Cerebellar cortex (tissue), 1 donor: ENCODE data around the gene C3orf62.
"Not testable (repeated sequence)": the region's sequence is repeated elsewhere in the genome, so short reads cannot be mapped to it uniquely, and the experiment has no call there.

Source experiments
- DNase-seq: peaks from one replicate; pipeline ENCODE4 v3.0.0-alpha.2; 2015; ENCODE audit warnings: low spot score

The C3orf62 gene

DNA sequence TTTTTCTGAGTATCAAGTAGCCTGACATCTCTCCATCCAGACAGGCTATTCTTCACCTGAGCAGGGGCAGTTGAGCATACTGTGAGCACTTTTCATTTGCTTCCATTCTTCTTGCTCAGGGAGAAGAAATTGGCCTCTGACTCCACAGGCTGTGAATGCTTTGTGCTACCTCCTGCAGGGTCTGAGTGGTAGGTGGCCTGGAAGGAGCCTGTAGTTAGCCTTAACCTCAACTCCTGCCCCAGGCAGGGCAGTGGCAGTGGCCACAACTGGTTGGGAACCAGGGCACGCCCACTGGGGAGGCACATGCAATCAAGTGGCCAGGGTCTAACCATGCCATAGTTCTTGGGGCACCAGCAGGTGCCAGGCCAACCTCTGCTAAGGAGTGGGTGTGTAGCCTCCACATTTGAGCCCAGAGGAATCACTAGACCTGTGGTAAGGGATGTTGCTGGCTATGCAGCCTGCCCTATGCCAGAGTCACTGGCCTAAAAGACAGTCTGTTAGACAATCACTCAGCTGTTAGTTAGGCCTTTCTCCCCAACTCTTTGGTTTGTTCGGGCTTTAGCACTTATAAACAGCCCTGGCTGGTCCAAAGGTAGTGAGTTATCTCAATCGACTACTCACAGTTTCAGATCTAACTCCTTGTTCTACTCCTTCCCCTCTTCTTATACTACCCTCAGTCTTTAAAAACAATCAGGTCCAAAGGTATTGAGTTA lies 7.4 kb downstream of the C3orf62 start:
- no peak for DNase-seq

DNA sequence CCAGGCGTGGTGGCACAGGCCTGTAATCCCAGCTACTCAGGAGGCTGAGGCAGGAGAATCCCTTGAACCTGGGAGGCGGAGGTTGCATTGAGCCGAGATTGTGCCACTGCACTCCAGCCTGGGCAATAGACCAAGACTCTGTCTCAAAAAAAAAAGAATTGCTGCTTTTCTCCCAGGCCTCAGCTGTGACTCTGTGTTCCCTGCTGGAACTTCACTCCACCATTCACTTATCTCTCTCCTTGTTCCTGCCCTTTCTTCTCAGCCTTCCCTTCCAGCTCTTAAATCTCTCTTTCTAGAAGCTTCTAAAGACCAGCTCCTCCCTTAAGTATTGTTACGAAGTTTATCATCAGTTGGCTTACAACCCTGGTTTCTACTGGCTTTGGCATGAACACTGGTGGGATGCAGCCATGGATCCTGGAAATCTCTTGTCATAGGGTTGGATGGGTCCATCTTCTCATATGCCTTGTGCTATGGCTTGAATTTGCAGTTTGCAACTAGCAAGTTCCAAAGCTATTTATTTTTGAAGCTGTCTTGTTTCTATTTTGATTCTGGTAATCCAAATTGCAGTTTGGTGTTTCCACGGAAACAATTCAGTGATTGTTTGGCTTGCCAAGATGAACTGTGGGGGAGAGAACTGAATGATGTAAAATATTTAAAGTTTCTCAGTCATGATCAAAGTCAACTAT lies 10.5 kb downstream of the C3orf62 start:
- DNase-seq: no peak

DNA sequence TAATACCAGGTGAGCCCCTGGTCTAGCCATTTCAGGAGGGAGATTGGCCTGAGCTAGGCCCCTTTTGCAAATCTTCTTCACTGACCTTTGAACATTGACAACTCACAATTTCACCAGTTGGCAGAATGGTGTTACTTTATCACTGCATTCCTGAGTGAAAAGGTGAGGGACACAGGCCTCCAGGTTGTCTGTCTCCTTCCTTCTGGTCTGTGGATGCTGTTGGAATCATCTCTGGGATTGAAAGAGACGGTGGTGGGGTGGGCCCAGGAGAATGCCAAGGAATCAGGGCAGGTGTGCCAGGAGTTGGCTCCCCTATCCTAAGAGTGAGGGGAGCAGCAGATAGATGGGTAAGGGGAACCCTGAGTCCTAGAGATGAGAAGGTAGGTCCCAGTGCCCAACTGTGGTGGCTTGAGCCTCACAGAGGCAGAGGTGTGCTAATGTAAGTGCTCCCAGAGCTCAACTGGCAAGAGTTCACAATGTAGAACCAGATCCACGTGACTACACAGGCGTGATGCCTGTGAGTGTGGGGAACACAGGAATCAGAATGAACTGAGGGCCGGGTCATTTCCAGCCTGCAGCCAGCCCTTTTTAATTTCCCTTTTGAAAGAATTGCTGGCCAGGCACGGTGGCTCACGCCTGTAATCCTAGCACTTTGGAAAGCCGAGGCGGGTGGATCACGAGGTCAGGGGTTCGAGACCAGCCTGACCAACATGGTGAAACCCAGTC lies 11.2 kb downstream of the C3orf62 start:
- DNase-seq: no peak

DNA sequence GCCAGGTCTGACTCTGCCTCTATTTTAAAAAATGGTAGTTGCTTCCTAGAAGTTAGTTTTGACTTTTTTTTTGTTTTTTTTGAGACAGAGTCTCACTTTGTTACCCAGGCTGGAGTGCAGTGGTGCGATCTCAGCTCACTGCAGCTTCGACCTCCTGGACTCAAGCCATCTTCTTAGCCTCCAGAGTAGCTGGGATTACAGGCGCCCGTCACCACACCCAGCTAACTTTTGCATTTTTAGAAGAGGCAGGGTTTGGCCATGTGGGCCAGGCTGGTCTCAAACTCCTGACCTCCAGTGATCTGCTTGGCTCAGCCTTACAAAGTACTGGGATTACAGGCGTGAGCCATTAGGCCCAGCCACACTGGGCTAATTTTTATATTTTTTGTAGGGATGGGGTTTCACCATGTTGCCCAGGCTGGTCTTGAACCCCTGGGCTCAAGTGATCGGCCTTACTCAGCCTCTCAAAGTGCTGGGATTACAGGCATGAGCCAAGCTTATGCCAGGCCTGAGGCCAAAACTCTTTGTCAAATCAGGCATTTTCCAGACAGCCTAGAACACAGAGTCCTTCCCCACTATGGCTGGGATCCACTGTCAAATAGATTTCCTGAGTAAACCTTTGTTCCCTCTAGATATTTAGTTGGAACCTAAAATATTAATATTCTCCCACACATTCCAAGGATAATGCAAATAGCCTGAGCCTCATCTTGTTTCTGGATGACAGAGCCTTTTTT lies 13.7 kb downstream of the C3orf62 start:
- DNase-seq: no peak

DNA sequence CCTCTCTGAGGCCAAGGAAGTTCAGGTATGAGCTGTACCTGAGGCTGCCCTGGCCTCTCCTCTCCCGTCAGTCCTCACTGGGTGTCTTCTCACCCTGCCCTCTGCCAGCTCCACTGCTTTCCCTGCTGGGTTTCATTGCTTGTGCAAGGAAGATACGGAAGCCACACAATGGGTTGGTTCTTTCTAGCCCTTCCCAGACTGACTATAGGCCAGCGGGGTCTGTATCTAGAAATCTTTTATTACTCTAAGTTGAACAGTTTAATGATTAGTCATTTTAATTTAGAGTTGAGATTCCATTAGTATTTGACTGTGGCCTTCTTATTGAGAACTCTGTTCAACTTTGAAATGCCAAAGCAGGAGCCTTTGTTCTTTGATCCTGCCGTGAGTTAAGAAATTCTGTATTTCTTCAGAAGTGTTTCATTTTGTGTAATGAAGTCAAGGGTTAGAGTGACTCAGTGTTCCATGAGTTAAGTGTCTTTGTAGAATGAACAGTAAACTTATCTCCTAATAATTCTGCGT lies 16.2 kb downstream of the C3orf62 start:
- DNase-seq: no peak

DNA sequence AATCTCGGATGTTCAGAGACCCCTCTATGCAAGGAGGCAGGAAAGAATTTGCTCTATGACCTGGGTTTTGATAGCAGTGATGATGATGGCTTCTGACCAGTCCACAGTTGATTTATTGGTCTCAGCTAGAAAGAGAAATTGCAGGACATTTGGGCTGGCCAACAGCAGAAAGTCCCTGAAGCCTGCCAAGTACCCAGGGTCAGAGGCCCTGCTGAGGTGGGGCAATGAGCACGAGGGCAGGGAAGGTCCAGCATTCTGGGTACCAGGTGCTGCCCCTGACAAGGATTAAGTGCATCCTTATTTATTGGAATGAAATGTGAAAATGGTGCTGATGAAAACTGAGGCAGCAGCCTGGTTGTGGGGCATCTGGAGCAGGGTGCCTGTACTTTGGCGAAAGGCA lies 19.8 kb downstream of the C3orf62 start:
- no peak for DNase-seq

DNA sequence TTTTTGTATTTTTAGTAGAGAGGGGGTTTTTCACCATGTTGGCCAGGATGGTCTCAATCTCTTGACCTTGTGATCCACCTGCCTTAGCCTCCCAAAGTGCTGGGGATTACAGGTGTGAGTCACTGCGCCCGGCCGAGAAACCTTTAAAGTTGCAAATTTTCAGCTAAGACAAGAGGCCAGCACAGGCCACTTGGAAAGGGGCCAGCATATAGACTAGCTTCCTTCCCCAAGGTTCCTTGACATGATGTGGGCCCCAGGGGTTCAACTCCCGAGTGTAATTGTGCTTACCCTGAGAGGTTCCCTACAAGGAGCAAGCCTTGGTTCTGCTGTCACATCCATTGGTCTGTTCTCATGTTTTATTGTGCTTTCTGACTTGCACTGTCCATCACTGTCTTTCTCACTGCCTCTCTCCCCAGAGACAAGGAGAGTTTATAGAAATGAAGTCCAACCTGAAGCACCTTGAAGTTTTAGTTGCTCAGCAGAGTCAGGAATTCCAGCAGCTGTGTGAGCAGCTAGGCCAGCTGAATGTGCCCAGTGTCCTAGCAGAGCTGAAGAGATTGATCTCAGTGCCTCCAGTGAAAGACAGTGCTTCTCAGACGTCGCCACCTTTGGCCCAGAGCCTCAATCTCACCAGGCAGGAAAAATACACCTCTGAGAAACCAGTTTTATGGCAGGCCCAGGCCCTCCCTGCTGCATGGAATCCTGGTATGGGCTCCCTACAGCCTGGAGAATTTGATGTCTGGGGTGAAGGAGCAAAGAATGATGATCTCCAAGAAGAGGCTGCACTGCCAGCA lies 21.1 kb downstream of the C3orf62 start:
- no peak for DNase-seq

DNA sequence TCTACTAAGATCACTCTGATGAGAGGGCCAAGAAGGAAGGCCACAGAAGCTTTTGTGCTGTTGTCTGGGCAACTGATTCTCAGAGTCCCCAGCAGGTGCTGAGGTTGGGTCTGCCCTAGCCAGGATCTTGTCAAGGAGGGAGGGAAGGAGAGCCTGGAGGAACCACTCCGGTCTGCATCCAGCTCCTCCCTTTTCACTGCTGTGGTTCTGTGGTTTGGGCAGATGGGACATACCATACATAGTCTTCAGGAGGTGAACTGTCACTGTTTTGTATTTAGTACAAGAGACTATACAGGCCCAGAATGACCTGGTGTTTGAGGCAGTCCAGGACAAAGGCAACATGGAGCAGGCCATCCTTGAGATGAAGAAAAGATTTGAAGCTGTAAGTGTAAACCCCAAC lies 21.9 kb downstream of the C3orf62 start:
- DNase-seq: no peak

DNA sequence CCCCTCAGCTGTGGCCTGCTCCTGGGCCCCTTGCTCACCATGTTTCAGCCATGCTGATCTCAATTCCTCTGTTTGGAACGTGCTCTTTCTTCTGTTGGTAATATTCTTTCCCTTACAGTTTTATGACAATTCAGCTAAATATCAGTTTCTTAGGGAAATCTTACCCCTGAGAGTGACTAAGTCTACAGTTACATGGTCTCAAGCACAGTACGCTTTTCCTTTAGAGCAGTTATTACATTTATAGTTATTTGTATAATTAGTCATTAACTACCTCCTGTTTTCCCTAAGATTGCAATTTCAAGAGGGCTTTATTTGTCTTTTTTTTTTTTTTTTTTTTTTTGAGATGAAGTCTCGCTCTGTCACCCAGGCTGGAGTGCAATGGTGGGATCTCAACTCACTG lies 23.5 kb downstream of the C3orf62 start:
- no peak for DNase-seq

DNA sequence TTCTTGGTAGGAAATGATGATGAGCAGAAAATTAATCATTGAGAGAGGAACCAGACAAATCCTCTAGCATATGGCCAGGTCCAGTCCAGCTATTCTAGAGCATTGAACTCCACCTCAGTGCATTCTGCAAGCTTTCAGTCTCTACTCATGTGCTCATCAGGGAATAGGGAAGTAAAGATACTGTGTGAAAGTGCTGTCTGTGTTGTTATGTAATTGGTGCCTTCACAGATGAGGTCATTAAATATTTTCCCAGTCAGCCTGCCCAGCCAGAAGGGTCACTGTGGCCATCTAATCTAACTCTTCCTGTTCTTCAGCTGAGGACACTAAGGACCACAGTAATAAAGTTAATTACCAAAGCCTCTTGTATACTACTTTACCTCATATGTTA lies 28.2 kb downstream of the C3orf62 start:
- DNase-seq: no peak

DNA sequence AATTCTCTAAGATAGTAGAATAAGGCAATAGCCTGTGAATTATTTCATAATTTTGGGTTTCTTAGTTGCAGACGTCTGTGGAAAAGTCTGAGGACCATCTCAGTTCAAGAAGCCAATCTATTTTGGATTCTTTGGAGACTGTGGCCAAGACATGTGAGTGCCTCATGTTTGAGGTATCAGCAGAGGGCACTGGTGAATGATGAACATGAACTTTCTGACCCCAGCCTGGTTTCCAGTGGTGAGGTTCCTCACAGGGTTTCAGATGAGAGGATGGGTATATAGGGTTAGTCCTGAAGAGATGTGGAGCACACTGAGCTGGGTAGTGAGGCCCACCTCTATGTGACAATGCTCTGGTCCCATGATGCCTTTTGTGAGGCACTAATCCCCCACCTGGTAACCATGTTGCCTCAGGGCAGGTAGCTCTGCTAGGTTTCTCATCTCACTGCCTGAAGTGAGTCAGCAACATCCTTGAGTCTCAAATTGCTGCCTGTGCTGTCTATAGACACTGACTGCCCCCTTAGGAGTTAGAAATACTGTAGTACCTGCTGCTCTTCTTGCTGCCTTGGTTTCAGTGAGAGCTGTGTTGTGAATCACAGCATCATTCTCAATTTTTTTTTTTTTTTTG lies 32.3 kb downstream of the C3orf62 start:
- no peak for DNase-seq

DNA sequence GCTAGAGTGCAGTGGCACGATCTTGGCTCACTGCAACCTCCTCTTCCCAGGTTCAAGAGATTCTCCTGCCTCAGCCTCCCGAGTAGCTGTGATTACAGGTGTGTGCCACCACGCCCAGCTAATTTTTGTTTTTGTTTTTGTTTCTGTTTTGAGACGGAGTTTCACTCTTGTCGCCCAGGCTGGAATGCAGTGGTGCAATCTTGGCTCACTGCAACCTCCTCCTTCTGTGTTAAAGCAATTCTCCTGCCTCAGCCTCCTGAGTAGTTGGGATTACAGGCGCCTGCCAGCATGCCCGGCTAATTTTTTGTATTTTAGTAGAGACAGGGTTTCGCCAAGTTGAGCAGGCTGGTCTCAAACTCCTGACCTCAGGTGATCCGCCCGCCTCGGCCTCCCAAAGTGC lies 36.9 kb downstream of the C3orf62 start:
- DNase-seq: not testable (repeated sequence)

DNA sequence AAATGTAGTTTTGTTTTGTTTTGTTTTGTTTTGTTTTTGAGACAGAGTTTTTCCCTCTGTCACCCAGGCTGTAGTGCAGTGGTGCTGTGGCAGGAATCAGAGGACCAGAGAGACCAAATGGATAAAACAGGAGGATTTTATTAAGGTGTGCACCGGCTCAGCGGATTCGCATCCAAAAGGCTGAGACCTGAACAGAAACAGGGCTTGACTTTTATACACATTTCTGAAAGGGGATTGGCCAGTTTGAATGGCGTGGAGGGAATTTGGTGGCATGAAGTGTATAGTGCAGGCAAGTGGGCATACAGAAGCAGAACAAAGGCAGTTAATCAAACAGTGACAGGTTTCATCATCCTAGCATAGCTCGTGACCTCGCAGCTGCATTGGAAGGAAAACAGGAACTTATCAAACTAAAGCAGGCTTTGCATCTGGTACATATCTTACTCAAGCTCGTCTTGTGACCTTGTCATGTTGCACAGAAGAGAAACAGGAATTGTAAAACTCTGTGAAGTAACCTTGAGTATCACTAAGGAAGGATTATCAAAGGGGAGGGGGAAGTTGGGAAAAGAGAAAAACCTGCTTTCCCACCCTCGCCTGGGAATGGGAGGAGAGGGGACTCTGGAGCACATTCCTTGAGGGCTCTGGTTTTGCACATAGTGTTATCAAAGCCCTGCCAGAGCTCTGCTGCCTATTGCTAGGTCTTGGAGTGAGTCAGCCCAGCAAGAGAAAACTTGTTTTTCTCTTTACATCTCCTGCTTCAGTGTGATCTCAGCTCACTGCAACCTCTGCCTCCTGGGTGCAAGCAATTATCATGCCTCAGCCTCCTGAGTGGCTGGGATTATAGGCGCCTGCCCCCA lies 38.5 kb downstream of the C3orf62 start:
- DNase-seq: no peak

DNA sequence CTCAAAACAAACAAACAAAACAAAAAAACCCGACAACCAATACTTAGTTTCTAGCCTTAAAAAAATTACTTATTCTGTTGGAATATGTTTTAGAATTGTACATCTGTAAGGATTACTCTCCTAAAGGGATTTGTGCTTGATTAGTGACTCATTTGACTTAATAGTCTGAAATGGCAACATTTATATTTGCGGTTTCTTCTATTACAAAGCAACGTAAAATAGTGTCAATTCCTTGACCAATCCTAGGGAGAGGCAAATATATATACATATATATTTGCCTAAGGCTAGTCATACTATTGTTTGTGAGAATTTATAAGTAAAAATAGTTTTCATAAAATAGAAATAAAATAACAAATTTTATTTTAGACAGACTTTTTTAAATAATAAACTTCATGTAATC lies 39.7 kb downstream of the C3orf62 start:
- DNase-seq: no peak

DNA sequence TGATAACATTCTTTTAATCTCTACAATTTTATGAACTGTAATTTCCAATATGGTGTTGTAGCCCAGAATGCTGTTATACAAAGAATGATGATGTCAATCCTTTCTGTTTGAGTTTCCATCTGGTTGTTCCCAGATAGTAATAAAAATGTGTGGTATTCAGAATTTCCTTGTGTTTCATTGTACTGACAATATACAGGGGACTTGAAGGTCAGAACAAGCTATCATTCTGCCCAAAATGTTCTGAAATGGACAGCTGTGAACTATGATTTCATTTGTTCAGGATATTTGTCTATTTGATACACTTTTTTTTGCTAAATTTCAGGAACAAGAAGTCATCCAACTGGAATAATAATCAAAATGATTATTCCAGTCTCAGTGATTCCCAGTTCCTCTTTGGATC lies 40.8 kb downstream of the C3orf62 start:
- DNase-seq: no peak

DNA sequence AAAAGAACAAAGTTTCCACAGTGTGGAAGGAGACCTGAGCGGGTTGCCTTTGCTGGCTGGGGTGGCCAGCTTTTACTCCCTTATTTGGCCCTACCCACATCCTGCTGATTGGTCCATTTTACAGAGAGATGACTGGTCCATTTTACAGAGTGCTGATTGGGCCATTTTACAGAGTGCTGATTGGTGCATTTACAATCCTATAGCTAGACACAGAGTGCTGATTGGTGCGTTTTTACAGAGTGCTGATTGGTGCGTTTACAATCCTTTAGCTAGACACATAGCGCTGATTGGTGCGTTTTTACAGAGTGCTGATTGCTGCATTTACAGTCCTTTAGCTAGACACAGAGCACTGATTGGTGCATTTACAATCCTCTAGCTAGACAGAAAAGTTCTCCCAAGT lies 48.2 kb downstream of the C3orf62 start:
- DNase-seq: not testable (repeated sequence)

DNA sequence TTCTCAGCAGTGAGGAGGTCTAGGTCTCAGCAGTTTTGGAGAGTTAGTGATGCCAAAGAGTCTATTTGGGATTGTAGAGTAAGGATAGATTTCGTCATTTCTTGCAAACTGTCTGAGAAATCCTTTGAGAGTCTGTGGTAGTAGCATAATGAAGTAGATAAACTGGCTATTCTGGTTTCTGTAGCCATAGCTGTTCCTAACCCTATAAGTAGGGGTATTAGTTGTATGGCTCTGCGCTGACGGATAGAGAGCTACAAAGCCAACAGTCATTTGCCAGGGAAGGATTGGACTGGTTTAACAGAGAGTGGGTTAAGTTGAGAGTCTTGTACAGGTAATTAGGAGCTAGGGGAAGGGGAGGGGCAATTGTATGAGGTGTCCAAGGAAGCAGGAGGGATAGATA lies 55.0 kb downstream of the C3orf62 start:
- no peak for DNase-seq

DNA sequence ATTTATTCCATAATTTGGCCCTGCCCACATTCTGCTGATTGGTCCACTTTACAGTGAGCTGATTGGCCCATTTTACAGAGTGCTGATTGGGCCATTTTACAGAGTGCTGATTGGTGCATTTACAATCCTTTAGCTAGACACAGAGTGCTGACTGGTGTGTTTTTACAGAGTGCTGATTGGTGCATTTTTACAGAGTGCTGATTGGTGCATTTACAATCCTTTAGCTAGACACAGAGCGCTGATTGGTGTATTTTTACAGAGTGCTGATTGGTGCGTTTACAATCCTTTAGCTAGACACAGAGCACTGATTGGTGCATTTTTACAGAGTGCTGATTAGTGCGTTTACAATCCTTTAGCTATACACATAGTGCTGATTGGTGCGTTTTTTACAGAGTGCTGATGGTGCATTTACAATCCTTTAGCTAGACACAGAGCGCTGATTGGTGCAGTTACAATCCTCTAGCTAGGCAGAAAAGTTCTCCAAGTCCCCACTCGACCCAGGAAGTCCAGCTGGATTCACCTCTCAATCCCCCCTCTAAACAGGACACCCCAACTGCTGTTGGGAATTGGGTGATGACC lies 56.0 kb downstream of the C3orf62 start:
- DNase-seq: not testable (repeated sequence)

DNA sequence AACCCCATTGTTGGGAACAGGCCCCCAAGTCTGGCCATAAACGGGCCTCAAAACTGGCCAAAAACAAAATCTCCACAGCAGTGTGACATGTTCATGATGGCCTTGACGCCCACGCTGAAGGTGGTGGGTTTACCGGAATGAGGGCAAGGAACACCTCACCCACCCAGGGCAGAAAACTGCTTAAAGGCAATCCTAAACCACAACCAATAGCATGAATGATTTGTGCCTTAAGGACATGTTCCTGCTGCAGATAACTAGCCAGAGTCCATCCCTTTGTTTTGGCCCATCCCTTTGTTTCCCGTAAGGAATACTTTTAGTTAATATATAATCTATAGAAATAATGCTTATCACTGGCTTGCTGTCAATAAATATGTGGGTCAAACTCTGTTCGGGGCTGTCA lies 57.9 kb downstream of the C3orf62 start:
- no peak for DNase-seq
